IPS-NIHi11 (cell line): ENCODE results near the gene ATXN7L1.
"Not testable (repeated sequence)": the region's sequence is repeated elsewhere in the genome, so short reads cannot be mapped to it uniquely, and the experiment has no call there.

ENCODE experiments used
- DNase-seq: peaks from one replicate; pipeline ENCODE4 v3.0.0; 2012; ENCODE audit warnings: mixed read lengths, low spot score

ATXN7L1 gene

DNA sequence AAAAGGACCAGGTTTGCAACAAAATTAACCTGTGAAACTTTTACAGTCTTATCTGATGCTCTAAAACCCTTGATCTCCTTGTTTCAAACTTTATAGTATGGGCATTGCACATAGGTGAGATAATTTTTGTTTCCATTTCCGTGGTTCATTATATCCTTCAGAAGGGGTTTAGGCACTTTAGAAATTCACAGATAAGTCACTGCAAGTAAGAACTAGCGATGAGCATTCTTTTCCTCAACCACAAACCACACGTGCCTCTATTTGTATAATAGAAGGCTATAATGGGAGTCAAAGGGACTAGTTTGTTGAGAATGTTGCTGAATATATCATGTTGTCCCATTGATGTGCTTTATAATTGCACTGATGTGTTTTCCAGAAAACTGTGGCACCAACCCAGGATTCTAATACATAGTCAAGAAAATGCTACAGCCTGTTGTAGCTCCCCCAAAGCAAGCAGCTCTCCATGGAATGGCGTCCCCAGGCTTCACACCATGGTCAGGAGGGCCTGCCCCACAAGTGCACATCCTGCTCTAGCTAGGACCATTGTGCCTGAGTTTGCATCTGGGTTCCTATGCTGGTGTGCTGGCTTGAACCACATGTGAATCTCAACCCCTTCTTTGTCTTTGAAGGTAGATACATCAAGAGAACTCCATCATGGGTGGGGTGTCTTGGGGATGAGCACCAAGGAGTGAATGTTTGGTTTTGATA is 14.0 kb upstream of the ATXN7L1 start:
- no peak for DNase-seq

DNA sequence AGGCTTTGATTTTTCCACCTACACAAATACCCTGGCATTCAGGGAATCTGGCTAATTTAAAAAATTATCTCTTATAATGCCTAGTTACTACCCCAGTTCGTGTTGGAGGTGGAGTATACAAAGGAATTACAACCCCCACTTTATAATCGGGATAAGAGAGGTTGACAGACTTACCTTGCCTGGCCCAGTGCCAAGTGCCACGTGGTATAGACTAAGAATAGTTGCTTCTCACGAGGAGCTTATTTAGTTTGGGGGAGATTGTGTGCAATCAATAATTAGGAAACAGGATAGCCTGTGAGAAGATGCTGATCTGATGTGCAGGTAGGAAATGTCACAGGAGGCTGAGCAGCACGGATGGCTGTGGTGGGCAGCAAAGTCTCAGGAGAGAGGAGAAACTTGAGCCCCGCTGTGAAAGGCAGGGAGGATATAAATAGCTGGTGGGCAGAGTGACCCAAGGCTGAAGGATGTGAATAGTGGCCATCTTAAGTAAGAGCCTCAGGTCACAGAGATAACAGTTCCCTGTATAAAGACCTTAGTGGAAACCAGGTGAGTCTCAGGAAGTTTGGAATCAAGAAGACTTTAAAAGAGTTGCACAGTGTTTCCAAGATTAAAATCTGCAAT is 11.3 kb upstream of the ATXN7L1 start:
- no peak for DNase-seq

DNA sequence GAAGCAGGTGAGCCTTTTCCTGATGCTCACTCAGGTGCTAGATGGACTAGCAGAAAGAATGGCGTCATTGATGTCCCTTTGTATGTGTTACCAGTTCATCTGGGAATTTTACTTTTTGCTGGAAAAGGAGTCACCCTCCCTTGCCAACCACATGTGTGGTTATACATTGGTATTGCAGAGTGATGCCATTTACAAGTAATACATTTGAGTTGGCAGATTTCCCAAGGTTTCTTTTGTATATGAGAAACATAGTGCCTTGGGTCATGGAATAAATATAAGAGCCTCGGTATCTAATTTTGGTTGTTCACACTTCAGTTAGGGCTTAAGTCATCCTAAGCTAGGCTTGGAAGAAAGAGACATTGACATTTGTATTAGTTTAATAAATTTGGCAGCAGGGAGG is 10.4 kb upstream of the ATXN7L1 start:
- no peak for DNase-seq

DNA sequence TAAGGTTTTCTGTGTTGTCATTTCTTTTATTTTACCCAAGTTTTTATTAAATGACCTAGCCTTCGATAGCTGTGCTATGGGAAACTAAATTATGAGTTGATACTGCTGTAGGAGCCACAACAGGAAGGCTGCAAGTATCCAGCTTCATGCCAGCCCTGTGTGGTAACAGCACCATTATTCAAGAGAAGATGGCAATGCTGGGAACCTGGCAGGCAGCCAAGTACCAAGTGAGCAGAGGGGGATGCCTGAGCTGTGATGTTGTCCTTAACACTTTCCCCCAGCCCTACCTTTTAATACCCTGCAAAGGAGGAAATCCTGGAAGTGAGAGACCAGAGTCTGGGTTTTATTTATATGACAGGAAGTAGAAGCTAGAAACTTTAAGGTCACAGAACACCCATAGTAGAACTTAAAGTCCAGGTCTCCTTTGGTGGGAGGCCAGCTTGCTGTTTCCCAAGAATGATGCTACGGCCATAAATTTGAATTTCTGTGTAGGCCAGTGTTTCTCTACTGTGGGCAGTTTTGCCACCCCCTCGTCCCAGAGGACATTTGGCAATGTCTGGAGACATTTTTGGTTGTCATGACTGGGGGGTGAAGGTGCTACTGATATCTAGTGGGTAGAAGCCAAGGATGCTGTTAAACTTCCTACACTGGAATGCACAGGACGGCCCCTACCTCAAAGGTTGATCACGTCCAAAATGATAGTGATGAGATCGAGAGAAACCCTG is 9.2 kb upstream of the ATXN7L1 start:
- DNase-seq, result no peak

DNA sequence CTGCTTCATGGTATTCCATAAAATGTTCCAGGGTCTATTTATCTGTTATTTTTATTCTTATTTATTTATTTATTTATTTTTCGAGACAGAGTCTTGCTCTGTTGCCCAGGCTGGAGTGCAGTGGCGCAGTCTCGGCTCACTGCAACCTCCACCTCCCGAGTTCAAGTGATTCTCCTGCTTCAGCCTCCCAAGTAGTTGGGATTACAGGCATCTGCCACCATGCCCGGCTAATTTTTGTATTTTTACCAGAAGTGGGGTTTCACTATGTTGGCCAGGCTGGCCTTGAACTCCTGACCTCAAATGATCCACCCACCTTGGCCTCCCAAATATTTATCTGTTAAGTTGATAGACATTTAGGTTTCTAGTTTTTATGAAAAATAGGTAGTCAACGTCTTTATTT is 6.8 kb upstream of the ATXN7L1 start:
- not testable (repeated sequence) for DNase-seq

DNA sequence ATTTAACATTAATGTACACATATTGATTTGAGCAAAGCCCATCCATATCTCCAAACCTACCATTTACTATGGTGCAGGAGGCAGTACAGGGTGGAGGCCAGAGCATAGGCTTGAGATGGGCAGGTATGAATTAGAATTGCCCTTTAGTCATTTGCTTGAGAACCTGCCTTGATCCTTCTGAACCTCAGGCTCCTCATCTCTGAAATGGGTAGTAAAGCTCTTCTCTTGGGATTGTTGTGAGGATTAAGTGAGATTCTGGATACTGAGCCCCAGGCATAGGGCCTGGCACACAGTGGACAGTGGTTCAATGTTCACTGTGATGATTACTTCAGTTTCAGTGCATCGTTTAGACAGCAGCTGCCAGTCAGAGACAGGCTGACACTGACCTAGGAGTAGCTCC is 5.0 kb upstream of the ATXN7L1 start:
- DNase-seq, result no peak

DNA sequence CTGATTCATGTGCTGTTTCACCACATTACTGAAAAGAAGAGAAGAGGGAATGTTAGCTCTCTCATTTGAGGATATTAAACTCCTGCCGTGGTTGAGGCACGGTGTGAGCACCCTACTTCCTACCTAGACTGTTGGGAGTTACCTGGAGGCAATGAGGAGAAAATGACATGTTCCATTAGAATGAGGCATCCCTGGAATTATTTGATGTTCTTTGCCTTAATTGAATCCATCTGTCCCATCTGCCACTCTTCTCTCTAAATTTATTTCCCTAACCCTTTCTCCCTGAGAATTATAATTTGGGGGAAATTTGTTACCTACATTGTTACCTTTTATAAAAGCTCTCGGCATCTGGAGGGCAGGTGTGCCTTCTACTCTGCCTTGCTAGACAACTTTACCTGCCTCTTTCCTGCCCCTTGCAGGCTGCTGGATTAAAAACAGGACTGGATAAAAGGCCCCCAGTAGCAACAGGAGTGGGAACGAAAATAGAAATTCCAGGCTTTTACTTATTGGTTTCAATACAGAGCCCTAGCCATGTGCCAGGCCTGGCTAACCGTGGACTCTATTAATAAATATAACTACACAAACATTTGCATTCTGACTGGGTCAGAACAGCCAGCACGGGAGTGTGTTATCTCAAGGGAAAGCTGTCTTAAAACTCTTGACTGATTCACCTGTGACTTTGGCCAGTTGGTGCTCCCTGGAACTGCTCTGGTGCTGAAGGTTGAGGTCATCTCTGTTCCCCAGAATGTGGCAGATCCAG is 4.4 kb upstream of the ATXN7L1 start:
- DNase-seq, result no peak

DNA sequence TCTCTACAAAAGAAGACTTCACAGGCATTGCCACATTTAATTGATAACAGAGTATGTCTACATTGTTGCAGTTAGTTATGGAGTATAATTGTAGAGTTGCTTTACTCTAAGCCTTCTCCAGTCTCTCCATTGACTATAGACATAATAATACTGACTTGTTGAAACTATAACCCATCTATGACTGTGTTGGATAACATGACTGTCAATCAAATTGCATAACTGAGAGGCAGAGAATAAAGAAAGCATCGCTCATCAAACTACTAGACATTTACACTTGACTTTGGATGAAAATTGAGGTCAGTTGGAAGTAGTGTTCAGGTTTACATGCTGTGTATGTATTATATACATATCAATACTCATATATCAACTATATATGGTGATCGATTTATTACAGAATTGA is 3.4 kb upstream of the ATXN7L1 start:
- no peak for DNase-seq

DNA sequence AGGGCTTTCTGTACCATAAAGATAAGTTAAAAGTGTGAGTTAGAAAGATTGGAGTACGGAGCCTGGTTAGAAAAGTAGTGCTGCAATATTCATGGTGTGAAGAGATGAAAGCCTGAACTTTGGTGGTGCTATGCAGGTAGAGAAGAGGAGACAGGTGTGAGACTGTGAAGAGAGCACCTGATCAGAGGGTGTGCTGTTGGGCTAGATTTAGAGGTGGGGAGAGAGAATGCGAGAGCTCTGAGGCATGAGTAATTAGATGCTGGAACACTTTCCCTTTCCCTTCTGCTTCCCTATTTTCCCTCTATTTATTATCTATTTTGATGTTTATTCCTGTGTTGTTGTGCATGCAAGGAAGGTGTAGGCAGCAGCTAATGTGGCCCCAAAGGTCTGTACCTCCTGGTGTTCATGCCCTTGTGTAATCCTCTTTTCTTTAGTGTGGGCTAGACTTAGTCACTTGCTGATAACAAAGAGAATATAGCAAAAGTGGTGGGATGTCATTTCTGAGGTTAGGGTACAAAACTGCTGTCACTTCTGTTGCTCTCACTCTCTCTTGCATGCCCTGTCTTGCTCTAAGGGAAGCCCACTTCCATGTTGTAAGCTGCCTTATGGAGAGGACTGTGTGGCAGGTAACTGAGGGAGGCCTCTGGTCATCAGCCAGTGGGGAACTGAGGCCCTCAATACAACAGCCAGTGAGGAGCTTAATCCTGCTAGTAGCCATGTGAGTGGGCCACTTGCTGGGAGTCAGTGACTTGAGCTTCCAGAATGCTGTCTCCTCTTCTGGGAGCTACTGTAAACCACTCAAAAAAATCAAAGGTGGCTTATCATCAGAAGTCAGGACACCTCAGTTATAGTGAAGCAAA is 2.6 kb upstream of the ATXN7L1 start:
- no peak for DNase-seq

DNA sequence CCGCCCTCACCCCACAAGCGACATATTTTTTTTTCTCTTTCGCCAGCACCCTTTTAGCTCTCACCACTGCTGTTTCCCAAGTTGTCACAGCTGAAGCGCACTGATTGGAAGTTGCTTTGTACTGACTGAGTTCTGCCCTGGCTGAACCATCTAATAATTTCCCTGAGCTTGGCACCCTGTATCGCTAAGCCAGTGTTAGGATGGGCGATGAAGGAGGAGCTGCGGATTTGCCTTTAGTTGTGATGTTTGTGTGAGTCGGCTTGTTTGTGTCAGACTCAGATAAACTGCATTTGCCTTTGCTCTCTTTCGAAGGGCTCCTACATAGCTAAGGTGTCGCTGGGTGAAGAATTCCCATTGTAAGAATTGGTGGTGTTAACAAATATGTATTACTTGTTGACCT is 1.3 kb upstream of the ATXN7L1 start:
- no peak for DNase-seq

DNA sequence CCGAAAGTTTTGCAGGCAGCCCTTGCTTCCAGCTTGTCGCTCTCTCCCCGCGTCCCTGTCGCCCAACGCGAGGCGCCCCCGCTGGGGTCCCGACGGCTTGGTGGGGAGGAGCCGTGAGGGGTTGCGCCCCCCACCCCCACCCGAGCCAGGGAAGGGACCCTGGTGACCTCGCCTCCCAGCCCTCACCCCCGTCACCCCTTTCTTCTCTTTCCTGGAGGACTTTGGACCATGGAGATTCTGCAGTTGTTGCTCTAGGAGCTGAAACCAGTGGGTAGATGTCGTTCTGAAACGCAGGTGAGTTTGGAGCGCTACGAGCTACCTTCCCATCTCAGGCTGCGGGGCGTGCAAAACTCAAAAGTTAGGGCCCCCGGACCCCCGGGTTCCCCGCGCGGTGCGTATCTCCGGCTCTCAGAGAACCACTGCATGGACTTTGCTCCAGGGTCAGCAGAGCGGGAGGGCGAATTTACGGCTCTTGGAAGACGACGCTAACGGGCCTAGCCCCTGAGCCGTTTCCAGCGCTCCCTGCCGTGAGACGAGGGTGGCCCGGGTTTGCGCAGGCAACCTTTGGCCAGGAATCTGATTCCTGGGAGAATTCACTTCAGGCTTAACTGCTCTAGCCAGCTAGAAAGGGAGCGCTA is 684 bp upstream of the ATXN7L1 start:
- peak; percentile 57 for DNase-seq

DNA sequence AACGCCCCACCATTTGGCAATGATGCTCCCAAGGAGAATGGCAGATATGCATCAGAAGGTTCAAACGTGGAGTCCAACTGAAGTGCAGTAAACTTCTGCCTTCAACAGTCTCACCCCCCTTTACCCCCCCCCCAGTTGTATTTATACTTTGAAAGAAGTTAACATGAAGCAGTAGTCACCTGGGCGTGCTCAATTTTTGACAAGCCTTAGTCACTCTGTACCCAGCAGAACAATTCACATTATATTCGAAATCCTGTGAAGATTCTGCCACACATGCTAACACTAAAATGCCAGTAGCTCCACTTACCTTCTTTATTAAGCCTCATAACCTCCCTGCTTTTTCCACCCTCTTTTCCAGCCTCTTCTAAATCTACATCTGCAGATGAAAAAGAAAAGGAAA is 894 bp downstream of the ATXN7L1 start:
- DNase-seq, result no peak

DNA sequence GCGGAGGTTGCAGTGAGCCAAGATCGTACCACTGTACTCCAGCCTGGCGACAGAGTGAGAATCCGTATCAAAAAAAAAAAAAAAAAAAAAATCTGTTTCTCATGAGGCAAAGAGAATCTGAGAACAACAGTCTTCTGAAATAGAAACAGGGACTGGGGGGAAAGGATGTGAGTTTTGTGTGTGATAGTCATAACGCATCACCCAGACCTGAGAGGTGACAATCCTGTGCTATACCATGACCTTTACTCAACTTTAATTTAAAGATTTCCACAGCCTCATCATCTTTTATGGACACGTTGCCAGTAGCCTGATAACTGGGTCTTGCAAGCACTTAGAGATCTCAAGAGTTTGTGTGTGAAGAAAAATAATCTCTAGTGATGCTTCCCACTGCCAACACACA is 2.3 kb downstream of the ATXN7L1 start:
- DNase-seq, result no peak

DNA sequence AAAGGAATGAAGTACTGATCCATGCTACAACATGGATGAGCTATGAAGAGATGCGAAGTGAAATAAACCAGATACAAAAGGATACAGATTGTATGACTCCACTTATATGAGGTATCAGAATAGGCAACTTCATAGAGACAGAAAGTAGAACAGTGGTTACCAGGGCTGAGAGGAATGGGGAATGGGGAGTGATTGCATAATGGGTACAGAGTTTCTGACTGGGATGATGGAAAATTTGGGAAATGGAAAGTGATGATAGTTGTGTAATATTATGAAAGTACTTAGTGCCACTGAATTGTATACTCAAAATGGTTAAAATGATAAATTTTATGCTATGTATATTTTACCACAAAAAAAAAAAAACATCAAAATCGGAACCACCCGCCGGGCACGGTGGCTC is 3.9 kb downstream of the ATXN7L1 start:
- DNase-seq, result no peak

DNA sequence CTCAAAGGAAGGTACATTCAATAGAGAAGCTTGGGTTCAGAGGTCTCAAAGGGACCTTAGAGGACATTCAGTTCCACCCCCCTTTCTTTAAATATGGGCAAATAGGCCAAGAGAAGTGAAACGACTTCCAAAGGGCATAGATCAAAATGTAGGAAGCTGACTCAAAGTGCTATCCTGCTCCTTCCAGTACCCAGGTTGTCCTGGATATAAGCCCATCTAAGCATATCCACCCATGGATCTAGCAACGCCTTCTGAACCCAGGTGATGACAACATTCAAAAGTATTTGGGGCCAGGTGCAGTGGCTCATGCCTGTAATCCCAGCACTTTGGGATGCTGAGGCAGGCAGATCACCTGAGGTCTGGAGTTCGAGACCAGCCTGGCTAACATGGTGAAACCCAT is 5.3 kb downstream of the ATXN7L1 start:
- no peak for DNase-seq

DNA sequence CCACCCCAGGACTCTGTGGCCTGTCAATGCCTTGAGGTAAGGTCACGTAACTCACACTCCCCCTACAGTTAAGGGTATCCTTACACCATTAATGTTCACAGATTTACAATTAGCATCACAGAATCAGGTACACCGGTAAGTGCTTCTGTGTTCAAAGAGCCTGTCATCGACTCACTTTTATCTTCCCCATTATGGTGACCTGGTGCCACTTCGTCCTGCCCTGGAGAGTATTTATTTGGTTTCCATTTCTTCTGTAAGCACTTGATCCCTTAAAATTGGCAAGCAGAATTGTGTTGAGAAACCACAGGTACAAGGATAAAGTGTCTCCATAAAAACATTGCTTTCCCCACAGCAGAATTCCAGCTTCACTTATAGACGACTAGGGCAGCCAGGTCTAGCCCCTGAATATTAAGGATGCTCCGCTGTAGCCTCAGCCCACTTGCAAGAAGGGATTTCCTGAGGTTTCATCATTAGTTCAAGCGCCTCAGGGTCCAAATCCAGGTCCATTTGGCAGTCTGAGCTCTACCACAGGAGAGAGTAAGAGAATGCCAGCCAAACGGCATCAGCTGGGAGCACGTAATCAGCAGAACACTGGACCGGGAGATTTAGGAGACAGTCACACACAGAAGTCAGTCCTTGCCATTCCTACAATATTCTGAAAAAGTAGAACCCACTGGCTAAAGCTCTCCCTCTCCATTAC is 10.1 kb downstream of the ATXN7L1 start:
- DNase-seq, result no peak

DNA sequence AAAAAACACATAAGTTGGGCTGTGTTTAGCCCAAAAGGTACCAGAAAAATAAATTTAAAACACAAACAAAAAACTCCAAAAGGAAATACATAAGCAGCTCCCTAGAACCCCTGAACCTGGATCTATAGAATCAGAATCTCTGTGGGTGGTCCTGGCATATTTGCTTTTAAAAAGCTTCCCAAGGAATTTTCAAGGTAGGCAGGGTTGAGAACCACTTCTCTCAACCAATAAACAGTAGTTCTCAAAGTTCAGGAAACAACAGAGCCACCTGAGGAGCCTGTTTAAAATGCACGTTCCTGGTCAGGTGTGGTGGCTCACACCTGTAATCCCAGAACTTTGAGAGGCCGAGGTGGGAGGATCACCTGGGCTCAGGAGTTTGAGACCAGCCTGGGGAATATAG is 12.5 kb downstream of the ATXN7L1 start:
- DNase-seq, result no peak

DNA sequence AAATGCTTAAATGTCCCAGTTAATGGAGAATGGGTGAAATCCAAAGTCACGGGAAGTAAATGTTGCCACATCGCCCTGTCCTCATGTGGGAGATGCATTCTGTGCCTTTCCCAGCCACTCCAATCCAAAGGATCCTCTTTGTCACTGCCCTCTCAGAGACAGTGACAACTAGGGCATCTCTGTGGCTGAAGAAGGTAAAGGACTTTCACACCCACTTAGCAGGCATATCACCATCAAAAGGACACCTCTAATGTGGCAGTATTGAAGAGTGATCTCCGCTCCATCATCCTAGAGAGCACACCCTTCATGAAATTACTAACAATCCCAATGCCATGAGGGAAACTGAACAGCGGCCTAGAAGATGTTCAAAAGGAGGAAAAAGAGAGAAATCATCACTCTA is 13.6 kb downstream of the ATXN7L1 start:
- no peak for DNase-seq

DNA sequence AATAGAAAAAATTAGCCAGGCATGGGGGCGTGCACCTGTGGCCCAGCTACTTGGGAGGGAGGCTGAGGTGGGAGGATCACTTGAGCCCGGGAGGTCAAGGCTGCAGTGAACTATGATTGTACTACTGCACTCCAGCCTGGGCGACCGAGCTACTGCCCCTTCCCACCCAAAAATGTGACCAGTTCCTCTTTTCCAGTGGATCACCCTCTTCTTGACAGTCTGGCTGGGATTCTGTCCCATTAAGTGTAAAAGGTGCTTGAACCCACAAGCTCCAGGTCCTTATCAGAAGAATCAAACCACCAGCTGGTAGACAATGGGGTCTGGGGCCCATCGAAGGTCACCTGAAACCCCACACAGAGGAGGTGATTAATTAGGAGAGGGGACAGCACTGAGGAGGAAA is 14.1 kb downstream of the ATXN7L1 start:
- DNase-seq, result no peak

DNA sequence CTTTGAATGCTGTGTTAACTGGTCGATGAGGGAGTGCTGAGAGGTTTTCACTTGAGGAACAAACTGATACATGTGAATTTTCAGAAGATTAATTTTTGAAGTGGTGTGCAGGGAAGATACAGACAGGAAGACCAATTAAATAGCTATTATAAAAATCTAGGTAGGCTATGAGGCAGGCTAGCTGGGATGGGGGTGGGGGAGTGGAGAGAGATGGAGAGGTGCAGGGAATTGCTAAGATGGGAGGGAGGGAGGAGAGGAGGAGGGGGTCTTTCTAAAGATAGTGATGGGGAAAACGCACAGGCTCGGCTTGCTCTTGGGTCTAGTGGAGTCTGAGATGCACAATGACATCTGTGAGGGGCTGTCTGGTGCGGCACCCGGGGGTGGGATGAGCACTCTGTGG is 15.2 kb downstream of the ATXN7L1 start:
- DNase-seq, result no peak

DNA sequence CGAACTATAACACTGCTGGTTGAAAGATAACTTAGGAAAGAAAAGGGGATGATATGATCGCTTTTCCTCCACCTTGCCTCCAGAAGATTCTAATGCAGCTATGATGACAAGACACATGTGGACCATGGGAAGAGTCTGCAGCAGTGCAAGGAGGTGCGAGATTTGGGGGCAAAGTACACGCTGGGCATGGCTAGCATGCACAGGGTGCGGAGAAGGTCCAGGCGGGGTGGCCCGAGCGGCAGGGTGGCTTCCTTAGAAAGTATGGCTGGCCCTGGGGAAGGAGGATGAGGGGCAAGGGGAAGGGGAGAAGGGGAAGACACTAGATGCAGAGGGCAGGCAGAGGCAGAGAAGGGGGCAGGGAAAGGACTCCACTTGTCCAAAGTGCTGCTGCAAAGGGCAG is 15.6 kb downstream of the ATXN7L1 start:
- no peak for DNase-seq
